Right kidney (tissue), 9 donors: Measurements from ENCODE around the gene WDR27.

Source experiments
- DNase-seq: peaks from one replicate; pipeline ENCODE4 v3.0.0-alpha.2; 2016
- long read RNA-seq, 8 donors: transcript quantifications; one replicate each; lab custom pipeline, GENCODE V29; 2026

WDR27 gene
- long read RNA-seq, donor 1, partial matches to known transcripts: 5 of 6 reads
- long read RNA-seq, donor 1, other reads (novel, unspliced or antisense): 0 of 6 reads
- long read RNA-seq, donor 2, partial matches to known transcripts: 5 of 5 reads
- long read RNA-seq, donor 2, other reads (novel, unspliced or antisense): 0 of 5 reads
- long read RNA-seq, donor 3, partial matches to known transcripts: 5 of 5 reads
- long read RNA-seq, donor 3, other reads (novel, unspliced or antisense): 0 of 5 reads
- long read RNA-seq, donor 4, partial matches to known transcripts: 0 of 3 reads
- long read RNA-seq, donor 4, other reads (novel, unspliced or antisense): 0 of 3 reads
- long read RNA-seq, donor 5: 0 reads
- long read RNA-seq, donor 6, partial matches to known transcripts: 0 of 1 reads
- long read RNA-seq, donor 6, other reads (novel, unspliced or antisense): 0 of 1 reads
- long read RNA-seq, donor 7, partial matches to known transcripts: 7 of 9 reads
- long read RNA-seq, donor 7, other reads (novel, unspliced or antisense): 0 of 9 reads
- long read RNA-seq, donor 8, partial matches to known transcripts: 6 of 7 reads
- long read RNA-seq, donor 8, other reads (novel, unspliced or antisense): 0 of 7 reads

- DNase-seq: peak; percentile 98
Measured at GRCh38 chr6:169701954-169702839, at the start of gene WDR27, which contains the start of gene C6orf120. TSS of gene WDR27 (minus strand) at chr6:169702029. CDS start at chr6:169689005, 13,024 bp downstream. TSS of gene C6orf120 (plus strand) at chr6:169702126. CDS start at chr6:169702460, 334 bp downstream.

- DNase-seq: no peak
Measured at GRCh38 chr6:169746556-169746955, 44.7 kb upstream of the WDR27 start.

DNA sequence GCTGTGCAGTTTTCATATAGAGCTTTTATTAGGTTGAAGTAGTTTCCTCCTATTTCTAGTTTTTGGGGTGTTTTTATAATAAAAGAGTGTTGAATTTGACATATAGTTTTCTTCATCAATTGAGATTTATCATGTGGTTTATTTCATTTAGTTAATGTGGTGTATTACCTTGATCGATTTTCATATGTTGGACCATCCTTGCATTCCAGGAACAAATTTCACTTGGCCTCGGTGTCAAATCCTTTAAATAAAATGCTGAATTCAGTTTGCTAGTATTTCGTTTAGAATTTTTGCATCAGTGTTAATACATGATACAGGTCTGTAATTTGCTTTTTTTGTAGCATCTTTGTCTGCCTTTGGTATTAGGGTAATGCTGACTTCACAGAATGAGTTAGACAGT is 43.6 kb upstream of the WDR27 start:
- DNase-seq: no peak

DNA sequence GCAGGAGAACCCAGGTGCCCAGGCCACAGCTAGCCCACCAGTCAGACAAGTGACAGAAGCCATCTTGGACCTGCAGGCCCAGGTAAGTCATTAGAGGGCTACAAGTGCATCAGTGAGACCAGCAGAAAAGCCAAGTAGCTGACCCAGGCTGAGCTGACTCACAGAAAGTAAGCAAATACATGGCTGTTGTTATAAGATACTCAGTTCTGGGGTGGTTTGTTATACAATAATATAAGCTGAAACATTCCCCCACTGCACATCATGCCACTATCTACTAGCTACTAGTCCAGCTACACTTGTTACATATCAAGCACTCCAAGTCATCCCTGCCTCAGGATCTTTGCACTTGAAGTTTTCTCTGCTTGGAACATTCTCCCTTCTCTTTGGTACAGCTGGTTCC is 39.5 kb upstream of the WDR27 start:
- no peak for DNase-seq

DNA sequence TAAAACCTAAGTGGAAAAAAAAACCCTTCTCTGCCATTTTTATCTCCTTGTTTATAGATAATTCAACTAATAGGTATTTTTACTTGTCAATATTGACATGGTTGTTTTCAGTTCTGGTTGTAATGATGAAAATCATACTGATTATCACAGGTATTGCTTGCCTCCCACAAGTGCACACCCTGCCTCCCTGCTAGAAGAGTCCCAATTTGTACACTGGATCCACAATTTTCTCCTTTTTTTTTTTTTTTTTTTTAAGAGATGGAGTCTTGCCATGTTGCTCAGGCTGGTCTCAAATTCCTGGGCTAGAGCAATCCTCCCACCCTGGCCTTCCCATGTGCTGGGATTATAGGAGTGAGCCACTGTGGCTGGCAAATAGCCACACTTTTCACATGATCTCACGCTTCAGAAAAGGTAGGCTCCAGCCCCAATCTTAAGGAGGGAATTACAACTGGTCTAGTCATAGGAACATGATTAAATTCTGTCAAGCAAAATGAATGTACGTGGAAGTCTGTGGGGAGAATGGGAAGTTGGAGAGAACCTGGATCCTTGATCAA is 37.2 kb upstream of the WDR27 start:
- no peak for DNase-seq

- DNase-seq: no peak
Measured at GRCh38 chr6:169738204-169738975, 36.6 kb upstream of the WDR27 start.

DNA sequence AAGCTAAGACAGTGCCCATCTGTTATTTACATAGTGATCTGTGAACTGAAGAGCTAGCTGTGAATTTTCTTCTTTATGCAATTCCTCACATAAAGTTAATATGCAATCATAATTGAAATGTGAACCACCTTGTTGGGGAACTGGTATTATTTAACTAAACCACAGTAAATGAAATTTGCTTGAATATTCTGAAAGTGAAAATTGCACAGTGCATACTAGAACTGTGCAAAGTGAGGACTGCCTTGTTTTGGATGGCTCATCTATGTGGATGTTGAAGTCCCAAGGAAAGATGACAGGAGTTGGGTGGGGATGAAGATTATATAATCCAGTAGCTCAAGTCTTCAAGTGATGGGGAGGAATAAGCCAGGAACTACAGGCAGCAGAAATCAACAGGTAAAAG is 28.1 kb upstream of the WDR27 start:
- DNase-seq: no peak

DNA sequence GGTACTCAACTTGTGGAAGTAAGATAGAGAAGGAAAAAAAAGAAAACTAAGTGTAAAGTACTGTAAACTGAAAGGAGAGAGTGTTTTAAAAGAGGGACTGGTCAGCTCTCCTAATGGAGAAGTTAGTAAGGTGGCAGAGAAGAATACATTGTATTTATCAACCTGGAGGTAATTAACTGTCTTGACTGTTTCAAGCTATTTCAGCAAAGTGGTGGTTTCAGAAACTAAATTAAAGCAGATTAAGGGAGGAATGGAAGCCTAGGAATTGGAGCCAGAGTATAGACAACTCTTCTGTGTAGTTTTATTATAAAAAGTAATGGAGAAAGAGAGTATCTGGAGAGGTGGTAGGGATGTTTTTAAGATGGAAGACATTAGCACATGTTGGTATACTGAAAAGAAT is 25.1 kb upstream of the WDR27 start:
- no peak for DNase-seq

DNA sequence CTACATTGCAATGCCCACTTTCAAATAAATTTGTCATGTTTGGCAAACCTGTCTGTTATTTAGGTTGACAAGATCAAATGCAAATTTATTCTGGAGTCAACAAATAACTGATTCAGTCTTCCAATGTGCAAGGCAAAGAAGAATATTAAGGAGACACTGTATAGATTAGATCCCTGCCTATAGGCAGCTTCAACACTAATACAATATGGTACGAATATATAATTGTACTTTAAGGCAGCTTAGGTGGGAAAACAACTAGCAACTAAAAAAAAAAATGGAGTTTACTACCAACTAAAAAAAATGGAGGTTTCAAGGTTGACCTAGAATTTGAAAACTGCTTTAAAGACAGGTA is 24.2 kb upstream of the WDR27 start:
- DNase-seq: no peak

- DNase-seq: no peak
Measured at GRCh38 chr6:169725125-169726048, 23.6 kb upstream of the WDR27 start.

DNA sequence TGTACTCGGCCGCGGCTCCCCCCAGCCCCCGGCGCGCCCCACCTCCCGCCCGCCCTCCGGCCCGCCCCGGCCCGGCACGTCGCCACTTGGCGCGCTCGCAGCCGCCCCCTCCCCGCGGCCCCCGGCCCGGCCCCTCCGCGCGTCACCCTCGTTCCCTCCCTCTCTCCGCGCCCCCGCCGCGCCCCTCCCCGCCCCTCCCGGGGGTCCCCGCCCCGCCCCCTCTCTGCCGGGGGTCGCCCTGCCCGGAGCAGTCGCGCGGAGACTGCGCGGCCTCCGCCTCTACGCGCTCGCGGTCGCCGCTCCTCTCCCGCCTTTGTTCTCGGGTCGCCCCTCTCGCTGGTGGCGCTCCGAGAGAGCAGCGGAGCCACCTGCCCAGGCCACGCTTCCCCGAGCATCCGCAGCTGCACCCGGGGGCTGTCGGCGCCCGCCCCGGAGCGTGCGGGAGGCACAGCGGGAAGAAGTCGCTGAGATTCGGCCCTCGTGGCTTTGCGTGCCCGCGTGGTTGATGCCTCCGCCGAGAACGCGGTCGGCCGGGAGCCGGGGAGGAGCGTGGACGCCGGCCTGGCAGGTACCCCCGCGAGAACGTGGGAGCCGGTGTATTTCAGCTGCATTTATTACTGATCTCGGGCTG is 22.8 kb upstream of the WDR27 start, which contains the start of gene PHF10:
Gene PHF10 (minus strand): TSS at position 7 of the 631 bp plus-strand sequence. CDS start 569 bp downstream, outside the sequence.
- DNase-seq: peak; percentile 97

DNA sequence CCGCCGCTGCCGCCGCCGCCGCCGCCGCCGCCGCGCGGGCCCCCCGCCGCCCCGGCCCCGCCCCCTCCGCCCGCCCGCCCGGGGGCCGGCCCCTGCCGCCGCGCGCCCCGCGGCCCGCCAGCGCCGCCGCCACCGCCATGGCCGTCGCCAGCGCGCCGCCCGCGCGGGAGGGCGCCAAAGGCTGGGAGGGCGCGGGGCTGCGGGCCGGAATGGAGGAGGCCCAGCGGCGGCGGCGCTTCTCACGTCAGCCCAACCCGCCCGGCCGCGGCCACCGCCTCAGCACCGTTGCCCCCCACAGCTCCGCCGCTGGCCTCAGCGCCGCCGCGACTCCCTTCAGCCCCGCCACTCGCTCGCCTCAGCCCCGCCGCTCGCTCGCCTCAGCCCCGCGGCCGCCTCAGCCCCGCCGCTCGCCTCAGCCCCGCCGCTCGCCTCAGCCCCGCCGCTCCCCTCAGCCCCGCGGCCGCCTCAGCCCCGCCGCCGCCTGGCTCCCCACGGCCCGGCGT is 22.2 kb upstream of the WDR27 start:
- DNase-seq: peak; percentile 64

- DNase-seq: peak; percentile 85
Measured at GRCh38 chr6:169723200-169723909, 21.5 kb upstream of the WDR27 start.

GRCh38 chr6:169722362-169723199 is 20.8 kb upstream of the WDR27 start:
- DNase-seq: peak; percentile 75

- no peak for DNase-seq
Measured at GRCh38 chr6:169720207-169720855, 18.5 kb upstream of the WDR27 start.

- DNase-seq: no peak
Measured at GRCh38 chr6:169719117-169719516, 17.3 kb upstream of the WDR27 start.

- DNase-seq: no peak
Measured at GRCh38 chr6:169714595-169714994, 12.8 kb upstream of the WDR27 start.

DNA sequence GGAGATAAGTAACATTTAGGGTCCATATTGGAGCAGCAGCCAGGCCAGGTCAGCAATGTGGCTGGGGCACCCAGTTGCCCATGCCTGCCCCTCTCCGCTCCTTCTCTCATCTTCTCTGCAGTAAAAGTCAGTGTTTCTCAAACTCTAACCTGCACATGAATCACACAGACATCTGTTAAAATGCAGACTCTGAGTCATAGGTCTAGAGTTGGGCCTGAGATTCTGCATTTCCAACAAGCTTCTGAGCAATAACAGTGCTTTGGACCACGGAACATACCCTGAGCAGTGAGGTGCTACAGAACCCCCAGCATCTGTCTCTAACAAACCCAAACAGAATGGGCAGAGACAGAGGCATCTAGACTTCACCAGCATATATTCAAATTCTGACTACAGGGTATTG is 12.3 kb upstream of the WDR27 start:
- no peak for DNase-seq
